PC-3 (cell line): ENCODE results near the gene TTBK1. TPM values are rescaled to one million over a fixed set of nuclear protein-coding genes. Genes with fewer than 3 reads are reported as not detected.

ENCODE experiments used
- ATAC-seq: fragments of 200-7000 bp; cut with Tn5 transposase; 2 replicates; pipeline ENCODE4 v1.9.1; 2020; ENCODE audit warnings: mild to moderate bottlenecking, moderate library complexity
- BruUV-seq: library from RNA; stranded (reverse); fragments of 400-500 nt; replicated peaks from 2 replicates; lab custom pipeline; 2021; lab: Mats Ljungman, UMichigan
- CTCF ChIA-PET: fragments of 300-600 bp; sonication (Branson Sonifier 250); formaldehyde crosslinking; loops from one replicate; lab custom pipeline; 2022; ENCODE audit warnings: antibody characterized with exemption; lab: Charles Lee
- POLR2A ChIA-PET: fragments of 300-600 bp; sonication (Branson Sonifier 250); formaldehyde crosslinking; loops from one replicate; lab custom pipeline; 2022; ENCODE audit warnings: antibody characterized with exemption; ENCODE audit not compliant: unreplicated experiment; lab: Charles Lee
- DNase-seq: peaks from one replicate; pipeline ENCODE4 v3.0.0-alpha.2; 2015
- H2AFZ ChIP-seq: fragments of 300-600 bp; sonication (generic); 2 replicates; pipeline ENCODE4 v1.6.0; 2016; ENCODE audit warnings: antibody characterized with exemption, low read length
- H3F3A ChIP-seq: fragments of 300-600 bp; sonication (generic); one replicate; pipeline ENCODE4 v1.6.0; 2017; ENCODE audit warnings: antibody characterized with exemption, low read length, control low read depth, mild to moderate bottlenecking; ENCODE audit not compliant: unreplicated experiment
- H3K27ac ChIP-seq: fragments of 300-600 bp; sonication (generic); 2 replicates; pipeline ENCODE4 v1.5.1; 2016; ENCODE audit warnings: mild to moderate bottlenecking, low read length
- H3K27me3 ChIP-seq: fragments of 300-600 bp; sonication (generic); 2 replicates; pipeline ENCODE4 v1.6.1; 2016; ENCODE audit warnings: low read length, mixed read lengths
- H3K36me3 ChIP-seq: fragments of 300-600 bp; sonication (generic); 2 replicates; pipeline ENCODE4 v1.6.1; 2016; ENCODE audit warnings: low read depth, mixed run types, low read length, mixed read lengths
- H3K4me1 ChIP-seq: fragments of 300-600 bp; sonication (generic); 2 replicates; pipeline ENCODE4 v1.5.1; 2016; ENCODE audit warnings: low read length; ENCODE audit not compliant: insufficient read depth
- H3K4me2 ChIP-seq: fragments of 300-600 bp; sonication (generic); 2 replicates; pipeline ENCODE4 v1.6.0; 2016; ENCODE audit warnings: low read length
- H3K4me3 ChIP-seq: fragments of 300-600 bp; sonication (generic); 2 replicates; pipeline ENCODE4 v1.5.1; 2016; ENCODE audit warnings: mild to moderate bottlenecking, low read length, mixed read lengths
- H3K79me2 ChIP-seq: fragments of 300-600 bp; sonication (generic); 2 replicates; pipeline ENCODE4 v1.6.1; 2017; ENCODE audit warnings: low read length, mixed read lengths
- H3K9ac ChIP-seq: fragments of 300-600 bp; sonication (generic); 2 replicates; pipeline ENCODE4 v1.6.0; 2016; ENCODE audit warnings: mild to moderate bottlenecking, low read length
- H3K9me2 ChIP-seq: fragments of 300-600 bp; sonication (generic); replicated peaks from 2 replicates; pipeline ENCODE4 v1.6.1; 2016; ENCODE audit warnings: mixed run types, low read length, mixed read lengths
- H3K9me3 ChIP-seq: fragments of 300-600 bp; sonication (generic); 2 replicates; pipeline ENCODE4 v1.6.1; 2016; ENCODE audit warnings: low read length, mixed read lengths
- H4K20me1 ChIP-seq: fragments of 300-600 bp; sonication (generic); 2 replicates; pipeline ENCODE4 v1.6.1; 2016; ENCODE audit warnings: low read length, mixed read lengths
- EZH2 ChIP-seq: fragments of 300-600 bp; sonication (generic); IDR thresholded peaks from one replicate; pipeline ENCODE4 v1.6.1; 2017; ENCODE audit warnings: antibody characterized with exemption, mild to moderate bottlenecking, low read length; ENCODE audit not compliant: unreplicated experiment
- EZH2phosphoT487 ChIP-seq: fragments of 300-600 bp; sonication (generic); IDR thresholded peaks from 2 replicates; pipeline ENCODE4 v1.6.1; 2018; ENCODE audit warnings: mild to moderate bottlenecking, antibody characterized with exemption, low read length, borderline replicate concordance
- intact Hi-C: fragments of 100-400 bp; cut with micrococcal nuclease; formaldehyde crosslinking; loops from 2 replicates; pipeline ENCODE4 v1.9.0; 2023
- total RNA-seq: library from RNA; depleted of rRNA; stranded (reverse); fragments of >200 nt; gene quantifications from 2 replicates; pipeline ENCODE4 v1.2.3, GENCODE V29; 2014
- TF ChIP-seq, protein P1 (sequence below): fragments of 300-600 bp; sonication (generic); conservative IDR thresholded peaks from 2 replicates; pipeline ENCODE4 v1.5.1; 2017; ENCODE audit warnings: antibody characterized with exemption, low read depth, mild to moderate bottlenecking, low read length

TTBK1 gene
- total RNA-seq, 1 experiment from 2014 or later = not detected

DNA sequence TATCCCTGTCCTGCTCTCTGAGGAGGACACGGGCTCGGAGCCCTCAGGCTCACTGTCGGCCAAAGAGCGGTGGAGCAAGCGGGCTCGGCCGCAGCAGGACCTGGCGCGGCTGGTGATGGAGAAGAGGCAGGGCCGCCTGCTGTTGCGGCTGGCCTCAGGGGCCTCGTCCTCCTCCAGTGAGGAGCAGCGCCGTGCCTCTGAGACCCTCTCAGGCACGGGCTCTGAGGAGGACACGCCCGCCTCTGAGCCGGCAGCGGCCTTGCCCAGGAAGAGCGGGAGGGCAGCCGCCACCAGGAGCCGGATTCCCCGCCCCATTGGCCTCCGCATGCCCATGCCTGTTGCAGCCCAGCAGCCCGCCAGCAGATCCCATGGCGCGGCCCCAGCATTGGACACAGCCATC, 40.6 kb downstream of the TTBK1 start:
- POLR2A ChIA-PET = no interaction called here
- BruUV-seq = no TSS peak
- peaks cover 4% of the 10 kb centered on the region; the same call in 1 of the 2 replicates for H3K4me1 ChIP-seq
- H3K4me2 ChIP-seq = peak overlapping the region; percentile 83
- peak overlapping the region; percentile 59 for H3K4me3 ChIP-seq
- H3F3A ChIP-seq = no peaks in the 10 kb centered on the region
- no peaks in the 10 kb centered on the region for H3K36me3 ChIP-seq
- TF ChIP-seq, protein P1, sequence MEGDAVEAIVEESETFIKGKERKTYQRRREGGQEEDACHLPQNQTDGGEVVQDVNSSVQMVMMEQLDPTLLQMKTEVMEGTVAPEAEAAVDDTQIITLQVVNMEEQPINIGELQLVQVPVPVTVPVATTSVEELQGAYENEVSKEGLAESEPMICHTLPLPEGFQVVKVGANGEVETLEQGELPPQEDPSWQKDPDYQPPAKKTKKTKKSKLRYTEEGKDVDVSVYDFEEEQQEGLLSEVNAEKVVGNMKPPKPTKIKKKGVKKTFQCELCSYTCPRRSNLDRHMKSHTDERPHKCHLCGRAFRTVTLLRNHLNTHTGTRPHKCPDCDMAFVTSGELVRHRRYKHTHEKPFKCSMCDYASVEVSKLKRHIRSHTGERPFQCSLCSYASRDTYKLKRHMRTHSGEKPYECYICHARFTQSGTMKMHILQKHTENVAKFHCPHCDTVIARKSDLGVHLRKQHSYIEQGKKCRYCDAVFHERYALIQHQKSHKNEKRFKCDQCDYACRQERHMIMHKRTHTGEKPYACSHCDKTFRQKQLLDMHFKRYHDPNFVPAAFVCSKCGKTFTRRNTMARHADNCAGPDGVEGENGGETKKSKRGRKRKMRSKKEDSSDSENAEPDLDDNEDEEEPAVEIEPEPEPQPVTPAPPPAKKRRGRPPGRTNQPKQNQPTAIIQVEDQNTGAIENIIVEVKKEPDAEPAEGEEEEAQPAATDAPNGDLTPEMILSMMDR = no peak
- no peak for TF ChIP-seq EZH2phosphoT487
- TF ChIP-seq EZH2 = no peak
- peak; percentile 34 for DNase-seq
- CTCF ChIA-PET = no interaction called here
- H4K20me1 ChIP-seq = no peaks in the 10 kb centered on the region
- H3K79me2 ChIP-seq = no peaks in the 10 kb centered on the region
- intact Hi-C loops = no loop called here
- H3K27me3 ChIP-seq = peaks cover 8% of the 10 kb centered on the region; the same call in 1 of the 2 replicates
- H2AFZ ChIP-seq = peak overlapping the region; percentile 82
- peak; percentile 82 for ATAC-seq
- no peak overlapping the region for H3K9ac ChIP-seq
- H3K9me2 ChIP-seq = no peaks in the 10 kb centered on the region
- H3K27ac ChIP-seq = no peak overlapping the region
- no peaks in the 10 kb centered on the region for H3K9me3 ChIP-seq

DNA sequence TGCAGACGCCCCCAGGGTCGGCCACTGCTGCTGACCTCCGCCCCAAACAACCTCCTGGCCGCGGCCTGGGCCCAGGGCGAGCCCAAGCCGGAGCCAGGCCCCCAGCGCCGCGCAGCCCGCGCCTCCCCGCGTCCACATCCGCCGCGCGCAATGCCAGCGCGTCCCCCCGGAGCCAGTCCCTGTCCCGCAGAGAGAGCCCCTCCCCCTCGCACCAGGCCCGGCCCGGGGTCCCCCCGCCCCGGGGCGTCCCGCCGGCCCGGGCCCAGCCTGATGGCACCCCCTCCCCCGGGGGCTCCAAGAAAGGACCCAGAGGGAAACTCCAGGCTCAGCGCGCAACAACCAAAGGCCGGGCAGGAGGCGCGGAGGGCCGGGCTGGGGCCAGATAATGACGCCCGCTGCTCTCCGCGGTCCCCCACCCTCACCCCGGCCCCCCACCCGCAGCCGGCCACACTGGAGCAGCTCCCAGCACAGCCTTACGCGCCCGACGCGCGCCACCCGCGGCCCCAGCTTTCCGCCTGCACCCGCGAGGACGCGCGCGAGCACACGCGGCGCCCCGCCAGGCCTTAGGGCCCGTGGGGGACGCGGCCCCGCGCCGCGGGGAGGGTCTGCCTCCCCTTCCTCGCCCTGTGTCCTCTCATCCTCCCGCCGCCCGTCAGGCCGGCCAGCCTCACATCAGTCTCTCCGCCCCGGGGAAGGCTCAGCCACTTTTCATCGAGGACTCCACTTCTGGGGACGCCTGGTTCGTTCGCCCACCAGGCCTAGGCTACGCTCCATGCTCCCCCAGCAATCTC, 41.9 kb downstream of the TTBK1 start:
- no TSS peak for BruUV-seq
- H3K36me3 ChIP-seq = no peaks in the 10 kb centered on the region
- CTCF ChIA-PET = no interaction called here
- H3K4me2 ChIP-seq = no peak overlapping the region
- H3K27me3 ChIP-seq = peaks cover 8% of the 10 kb centered on the region; the same call in 1 of the 2 replicates
- H4K20me1 ChIP-seq = no peaks in the 10 kb centered on the region
- intact Hi-C loops = no loop called here
- no peaks in the 10 kb centered on the region for H3F3A ChIP-seq
- H3K4me3 ChIP-seq = no peak overlapping the region
- H2AFZ ChIP-seq = no peak overlapping the region
- H3K79me2 ChIP-seq = no peaks in the 10 kb centered on the region
- ATAC-seq (no peak), DNase-seq (no peak)
- no peaks in the 10 kb centered on the region for H3K9me2 ChIP-seq
- no peak overlapping the region for H3K9ac ChIP-seq
- H3K4me1 ChIP-seq = peaks cover 4% of the 10 kb centered on the region; the same call in 1 of the 2 replicates
- no peaks in the 10 kb centered on the region for H3K9me3 ChIP-seq
- no peak overlapping the region for H3K27ac ChIP-seq
- TF ChIP-seq, protein P1 = no peak
- TF ChIP-seq EZH2 = no peak
- TF ChIP-seq EZH2phosphoT487 = no peak
- POLR2A ChIA-PET = no interaction called here

DNA sequence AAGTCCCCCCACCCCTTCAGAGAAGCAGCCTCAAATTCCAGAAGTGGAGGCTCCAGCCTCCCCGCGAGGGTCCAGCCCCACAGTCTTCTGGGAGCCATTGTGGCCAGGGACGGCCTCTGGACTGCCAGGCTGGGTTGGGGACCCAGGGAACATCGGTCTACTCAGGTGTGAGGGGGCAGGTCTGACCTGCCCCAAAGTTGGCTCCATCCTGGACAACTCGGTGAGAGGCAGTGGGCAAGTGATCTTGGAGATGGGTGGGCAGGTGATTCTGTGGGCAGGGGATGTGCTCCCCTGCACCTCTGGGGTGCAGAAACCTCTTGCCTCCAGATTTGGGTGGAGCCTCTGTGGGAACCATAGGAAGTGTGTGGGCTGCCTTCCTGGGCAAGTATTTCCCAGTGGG, 42.6 kb downstream of the TTBK1 start:
- Histone ChIP-seq H3K9ac (no peak overlapping the region), H3K4me2 (no peak overlapping the region), H3K27ac (no peak overlapping the region), H3K4me3 (no peak overlapping the region), H3K9me3 (no peaks in the 10 kb centered on the region), H2AFZ (no peak overlapping the region), H3K27me3 (peaks cover 8% of the 10 kb centered on the region; the same call in 1 of the 2 replicates), H3K36me3 (no peaks in the 10 kb centered on the region), H4K20me1 (no peaks in the 10 kb centered on the region), H3K9me2 (no peaks in the 10 kb centered on the region), H3K4me1 (peaks cover 4% of the 10 kb centered on the region; the same call in 1 of the 2 replicates), H3F3A (no peaks in the 10 kb centered on the region), H3K79me2 (no peaks in the 10 kb centered on the region)
- POLR2A ChIA-PET = no interaction called here
- intact Hi-C loops = no loop called here
- CTCF ChIA-PET = no interaction called here
- TF ChIP-seq, protein P1 = no peak
- no peak for ATAC-seq
- no peak for DNase-seq
- BruUV-seq = no TSS peak
